Stimulated activated effector memory CD8-positive, alpha-beta T cell treated with anti-CD3 and anti-CD28 coated beads, Interleukin-12 subunit alpha, Interleukin-12 subunit beta, amount 100 ng/mL, for 72 hours (primary cell): ENCODE measurements around the gene SENP1.

Experiments used
- ATAC-seq: fragments of 150-1000 bp; cut with Tn5 transposase; 2 replicates; pipeline ENCODE4 v1.10.0; 2021
- DNase-seq, 2 donors: peaks; one replicate each; pipeline ENCODE4 v3.0.0; 2021 to 2022; ENCODE audit warnings: low spot score in 2 of 2
- H3K27ac Mint-ChIP-seq: one replicate; pipeline ENCODE4 v1.8.0; 2022; ENCODE audit warnings: mild to moderate bottlenecking, mixed read lengths
- H3K36me3 Mint-ChIP-seq: one replicate; pipeline ENCODE4 v1.8.0; 2022; ENCODE audit warnings: mild to moderate bottlenecking, mixed read lengths
- H3K4me1 Mint-ChIP-seq: one replicate; pipeline ENCODE4 v1.8.0; 2022; ENCODE audit warnings: mixed read lengths
- H3K4me3 Mint-ChIP-seq: one replicate; pipeline ENCODE4 v1.8.0; 2022; ENCODE audit warnings: mild to moderate bottlenecking, mixed read lengths
- H3K9me3 Mint-ChIP-seq: one replicate; pipeline ENCODE4 v1.8.0; 2022; ENCODE audit warnings: mixed read lengths

SENP1 gene

DNA sequence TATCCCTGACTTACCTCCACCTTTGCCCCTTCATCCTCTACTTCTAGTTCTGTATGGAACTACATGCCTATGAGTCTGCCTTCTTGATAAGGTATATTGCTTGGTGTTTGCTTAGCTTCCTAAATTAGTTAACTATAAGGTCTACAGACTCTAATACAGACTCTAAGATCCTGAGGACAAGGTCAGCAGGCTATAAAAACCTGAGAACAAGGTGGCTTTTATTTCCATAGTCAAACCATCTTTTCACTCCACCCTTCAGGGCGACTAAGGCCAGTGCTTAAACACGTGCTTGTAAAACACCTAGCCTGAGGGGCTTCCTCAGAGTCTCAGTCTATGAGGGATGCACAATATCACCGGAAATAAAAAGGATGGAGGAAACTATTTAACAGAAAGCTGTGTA, 65.5 kb downstream of the SENP1 start:
- ATAC-seq (no peak), DNase-seq (no peak)
- no peak overlapping the region for H3K27ac Mint-ChIP-seq
- no peaks in the 10 kb centered on the region for H3K9me3 Mint-ChIP-seq
- H3K4me3 Mint-ChIP-seq, result no peak overlapping the region
- peaks cover 24% of the 10 kb centered on the region for H3K36me3 Mint-ChIP-seq
- H3K4me1 Mint-ChIP-seq, result peaks cover 5% of the 10 kb centered on the region

DNA sequence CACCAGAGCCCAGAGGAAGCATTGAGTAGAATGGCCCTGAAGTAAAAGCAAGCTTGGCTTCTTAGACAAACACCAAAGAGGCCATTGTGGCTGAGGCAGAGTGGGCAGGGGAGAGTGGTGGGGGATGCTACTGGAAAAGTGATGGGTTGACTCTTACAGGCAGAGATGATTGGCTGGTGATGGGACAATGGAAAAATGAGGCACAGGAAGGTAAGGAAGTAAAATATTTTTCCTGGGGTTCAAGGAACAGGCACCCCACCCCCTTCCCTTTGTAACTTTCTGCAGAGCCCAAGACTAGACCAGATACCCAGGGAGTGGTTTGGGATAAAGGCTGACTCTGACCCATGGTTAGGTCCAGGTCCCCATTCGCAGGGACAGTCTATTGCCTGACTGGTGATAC, 66.7 kb downstream of the SENP1 start:
- Mint-ChIP-seq H3K27ac (no peak overlapping the region), H3K9me3 (no peaks in the 10 kb centered on the region), H3K4me3 (no peak overlapping the region), H3K36me3 (peaks cover 12% of the 10 kb centered on the region), H3K4me1 (peaks cover 5% of the 10 kb centered on the region)
- DNase-seq (no peak), ATAC-seq (no peak)

GRCh38 chr12:48038085-48038484, 67.8 kb downstream of the SENP1 start:
- H3K4me3 Mint-ChIP-seq, result no peak overlapping the region
- ATAC-seq (no peak), DNase-seq (no peak)
- peaks cover 5% of the 10 kb centered on the region for H3K4me1 Mint-ChIP-seq
- no peaks in the 10 kb centered on the region for H3K9me3 Mint-ChIP-seq
- no peak overlapping the region for H3K27ac Mint-ChIP-seq
- peaks cover 1% of the 10 kb centered on the region for H3K36me3 Mint-ChIP-seq

GRCh38 chr12:48037267-48037915, 68.5 kb downstream of the SENP1 start:
- H3K27ac Mint-ChIP-seq, result peak overlapping the region; percentile 56
- ATAC-seq (no peak), DNase-seq (no peak)
- peaks cover 5% of the 10 kb centered on the region for H3K4me1 Mint-ChIP-seq
- H3K9me3 Mint-ChIP-seq, result no peaks in the 10 kb centered on the region
- no peak overlapping the region for H3K4me3 Mint-ChIP-seq
- H3K36me3 Mint-ChIP-seq, result no peaks in the 10 kb centered on the region

- ATAC-seq (no peak), DNase-seq (no peak)
- Mint-ChIP-seq H3K36me3 (no peaks in the 10 kb centered on the region), H3K4me1 (peaks cover 5% of the 10 kb centered on the region), H3K27ac (peak overlapping the region; percentile 56), H3K4me3 (no peak overlapping the region), H3K9me3 (no peaks in the 10 kb centered on the region)
Observed at GRCh38 chr12:48036818-48037217, 69.1 kb downstream of the SENP1 start.

- Mint-ChIP-seq H3K36me3 (no peaks in the 10 kb centered on the region), H3K4me3 (no peak overlapping the region), H3K9me3 (no peaks in the 10 kb centered on the region), H3K27ac (no peak overlapping the region), H3K4me1 (peaks cover 5% of the 10 kb centered on the region)
- peak; percentile 33 for ATAC-seq
- DNase-seq, result no peak
Observed at GRCh38 chr12:48034835-48035805, 70.8 kb downstream of the SENP1 start.

DNA sequence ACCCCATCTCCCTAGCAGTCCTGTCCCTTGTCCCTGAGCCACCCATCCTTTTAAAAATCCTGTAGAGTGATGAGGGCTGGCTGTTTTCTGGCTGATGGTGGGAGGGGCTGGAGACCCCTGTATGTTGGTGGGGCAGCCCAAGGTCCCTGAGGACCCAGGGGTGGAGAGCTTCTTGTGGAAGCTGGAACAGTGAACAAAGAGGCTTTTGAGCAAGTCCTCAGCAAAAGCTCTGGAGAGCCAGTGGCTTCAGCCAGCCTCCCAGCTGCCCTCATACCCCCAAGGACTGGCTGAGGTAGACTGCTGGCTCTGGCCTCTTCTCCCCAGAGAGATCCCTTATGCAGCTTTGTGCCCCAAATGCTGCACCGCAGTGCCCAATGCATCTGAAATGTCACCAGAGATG, 72.4 kb downstream of the SENP1 start:
- Mint-ChIP-seq H3K27ac (no peak overlapping the region), H3K9me3 (no peaks in the 10 kb centered on the region), H3K36me3 (no peaks in the 10 kb centered on the region), H3K4me1 (peaks cover 5% of the 10 kb centered on the region), H3K4me3 (no peak overlapping the region)
- DNase-seq, result no peak
- ATAC-seq, result no peak

DNA sequence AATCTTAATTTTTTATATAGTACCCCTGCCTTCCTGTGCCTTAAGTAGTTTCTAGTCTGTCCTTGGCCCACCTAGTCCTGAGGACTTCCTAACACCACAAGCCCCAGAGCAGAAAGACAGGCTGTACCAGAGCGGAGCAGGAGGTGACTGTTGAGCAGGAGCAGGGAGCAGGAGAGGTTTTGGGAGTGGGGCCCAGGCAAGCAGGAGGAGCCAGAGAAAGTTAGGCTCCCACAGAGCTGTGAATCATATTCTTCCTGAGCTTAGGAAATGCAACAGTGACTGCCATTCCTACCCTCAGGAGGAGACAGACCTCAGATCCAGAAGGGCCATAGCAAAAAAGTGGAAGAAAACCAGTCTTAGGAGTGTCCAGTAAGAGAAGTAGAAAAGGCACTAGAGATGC, 73.3 kb downstream of the SENP1 start:
- Mint-ChIP-seq H3K36me3 (no peaks in the 10 kb centered on the region), H3K4me1 (peaks cover 5% of the 10 kb centered on the region), H3K4me3 (no peak overlapping the region), H3K9me3 (no peaks in the 10 kb centered on the region), H3K27ac (no peak overlapping the region)
- ATAC-seq (no peak), DNase-seq (no peak)

GRCh38 chr12:48031135-48031960, 74.5 kb downstream of the SENP1 start:
- H3K27ac Mint-ChIP-seq, result no peak overlapping the region
- H3K36me3 Mint-ChIP-seq, result no peaks in the 10 kb centered on the region
- no peak for ATAC-seq

GRCh38 chr12:48030173-48030650, 75.7 kb downstream of the SENP1 start:
- Mint-ChIP-seq H3K4me1 (no peaks in the 10 kb centered on the region), H3K4me3 (no peak overlapping the region), H3K36me3 (no peaks in the 10 kb centered on the region), H3K9me3 (no peaks in the 10 kb centered on the region), H3K27ac (no peak overlapping the region)
- ATAC-seq, result no peak
- no peak for DNase-seq

More at GRCh38 chr12:48031135-48031960, 74.5 kb downstream of the SENP1 start:
- DNase-seq, result no peak
- H3K4me1 Mint-ChIP-seq, result no peaks in the 10 kb centered on the region
- no peaks in the 10 kb centered on the region for H3K9me3 Mint-ChIP-seq
- H3K4me3 Mint-ChIP-seq, result no peak overlapping the region

- H3K9me3 Mint-ChIP-seq, result no peaks in the 10 kb centered on the region
Observed at GRCh38 chr12:48029491-48030172, 76.2 kb downstream of the SENP1 start.

GRCh38 chr12:48028541-48029431, 77.1 kb downstream of the SENP1 start:
- H3K4me3 Mint-ChIP-seq, result no peak overlapping the region
- H3K27ac Mint-ChIP-seq, result no peak overlapping the region
- DNase-seq (no peak), ATAC-seq (no peak)
- H3K9me3 Mint-ChIP-seq, result no peaks in the 10 kb centered on the region
- no peaks in the 10 kb centered on the region for H3K36me3 Mint-ChIP-seq
- H3K4me1 Mint-ChIP-seq, result no peaks in the 10 kb centered on the region

More at GRCh38 chr12:48029491-48030172, 76.2 kb downstream of the SENP1 start:
- no peak for ATAC-seq
- no peak for DNase-seq
- H3K27ac Mint-ChIP-seq, result no peak overlapping the region
- no peaks in the 10 kb centered on the region for H3K4me1 Mint-ChIP-seq
- no peaks in the 10 kb centered on the region for H3K36me3 Mint-ChIP-seq
- no peak overlapping the region for H3K4me3 Mint-ChIP-seq

GRCh38 chr12:48027183-48028002, 78.5 kb downstream of the SENP1 start:
- Mint-ChIP-seq H3K4me3 (no peak overlapping the region), H3K36me3 (no peaks in the 10 kb centered on the region), H3K4me1 (no peaks in the 10 kb centered on the region), H3K27ac (no peak overlapping the region), H3K9me3 (no peaks in the 10 kb centered on the region)
- DNase-seq (no peak), ATAC-seq (no peak)
